HG03565 (cell line): ENCODE measurements around the gene MS4A2.
A peak's percentile ranks its signal among the peaks of the same experiment; 100 is the strongest.
"Not testable (repeated sequence)": the region's sequence is repeated elsewhere in the genome, so short reads cannot be mapped to it uniquely, and the experiment has no call there.

Source experiments
- ATAC-seq: cut with Tn5 transposase; IDR thresholded peaks from one replicate; pipeline ENCODE4 v1.9.1; 2021; ENCODE audit warnings: mild to moderate bottlenecking, moderate library complexity; ENCODE audit not compliant: unreplicated experiment

The MS4A2 gene

GRCh38 chr11:60100516-60100915, 12.1 kb downstream of the MS4A2 start:
- no peak for ATAC-seq

- ATAC-seq: not testable (repeated sequence)
Measured at GRCh38 chr11:60101368-60101767, 12.9 kb downstream of the MS4A2 start.

- ATAC-seq: not testable (repeated sequence)
Measured at GRCh38 chr11:60104471-60105115, 16.1 kb downstream of the MS4A2 start.

- ATAC-seq: not testable (repeated sequence)
Measured at GRCh38 chr11:60108631-60109030, 20.2 kb downstream of the MS4A2 start.

- no peak for ATAC-seq
Measured at GRCh38 chr11:60111793-60112192, 23.3 kb downstream of the MS4A2 start.

GRCh38 chr11:60116996-60117790, 28.7 kb downstream of the MS4A2 start:
- no peak for ATAC-seq

GRCh38 chr11:60118338-60118737, 29.9 kb downstream of the MS4A2 start:
- ATAC-seq: no peak

GRCh38 chr11:60119710-60120109, 31.2 kb downstream of the MS4A2 start:
- no peak for ATAC-seq

- ATAC-seq: no peak
Measured at GRCh38 chr11:60121264-60121663, 32.8 kb downstream of the MS4A2 start.

GRCh38 chr11:60122414-60123036, 34.1 kb downstream of the MS4A2 start:
- ATAC-seq: no peak

GRCh38 chr11:60124802-60125432, 36.5 kb downstream of the MS4A2 start:
- ATAC-seq: no peak

- no peak for ATAC-seq
Measured at GRCh38 chr11:60125956-60126585, 37.6 kb downstream of the MS4A2 start.

- no peak for ATAC-seq
Measured at GRCh38 chr11:60127311-60127811, 38.9 kb downstream of the MS4A2 start.

- no peak for ATAC-seq
Measured at GRCh38 chr11:60128376-60128775, 39.9 kb downstream of the MS4A2 start.

GRCh38 chr11:60128866-60129265, 40.4 kb downstream of the MS4A2 start:
- not testable (repeated sequence) for ATAC-seq

- no peak for ATAC-seq
Measured at GRCh38 chr11:60129853-60130252, 41.4 kb downstream of the MS4A2 start.

GRCh38 chr11:60130496-60130895, 42.0 kb downstream of the MS4A2 start:
- ATAC-seq: peak; percentile 60

- no peak for ATAC-seq
Measured at GRCh38 chr11:60131912-60132311, 43.4 kb downstream of the MS4A2 start.

- ATAC-seq: no peak
Measured at GRCh38 chr11:60133917-60134316, 45.5 kb downstream of the MS4A2 start.

- no peak for ATAC-seq
Measured at GRCh38 chr11:60143768-60144167, 55.3 kb downstream of the MS4A2 start.

- ATAC-seq: no peak
Measured at GRCh38 chr11:60145677-60146076, 57.2 kb downstream of the MS4A2 start.
